Measurements from ENCODE around the gene IRAK1. TPM values are rescaled to one million over a fixed set of nuclear protein-coding genes. Genes with fewer than 3 reads are reported as not detected.
A peak's percentile ranks its signal among the peaks of the same experiment; 100 is the strongest.

The IRAK1 gene
- total and polyA plus RNA-seq, 12 donors: 36.9 to 142 (median 88.8) TPM

DNA sequence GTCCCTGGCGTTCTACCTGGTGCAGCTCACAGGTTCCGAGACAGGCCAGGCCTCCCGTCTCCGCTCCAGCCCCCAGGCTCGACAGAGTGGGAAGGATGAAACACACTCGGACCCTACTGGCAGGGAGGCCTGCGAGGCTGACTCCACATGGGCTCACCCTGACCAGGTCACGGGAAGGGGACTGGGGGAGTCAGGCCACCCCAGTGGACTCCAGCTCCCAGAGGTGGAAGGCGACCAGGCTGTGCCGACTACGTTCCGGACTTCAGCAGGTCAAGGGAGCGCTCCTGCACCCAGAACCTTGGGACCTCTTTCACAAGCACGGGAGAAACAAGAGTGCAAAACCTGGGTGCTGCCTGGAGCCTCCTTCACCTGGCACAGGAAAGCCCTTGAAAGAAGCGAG lies 4.6 kb upstream of the IRAK1 start:
- Histone ChIP-seq H3K27me3 (no peaks in the 10 kb centered on the region), H3K4me1 (replicated peaks in 1 of 2) (peaks cover 6 to 23% of the 10 kb centered on the region in 2 donors), H3K27ac (no peak overlapping the region), H3K9me3 (replicated peaks in 1 of 3) (no peaks in the 10 kb centered on the region), H3K36me3 (replicated peaks in 1 of 2) (no peaks in the 10 kb centered on the region), H3K4me3 (no peak overlapping the region)
- no peak for DNase-seq
- 84 to 93% (median 87%) methylated on average over 10 to 15 of the region's 15 CpGs for WGBS, 4 donors
- intact Hi-C loops (cut with DNase I): no loop called here
- no peak for TF ChIP-seq POLR2A (IDR thresholded peaks at IDR 0.05)
- TF ChIP-seq, protein P1, sequence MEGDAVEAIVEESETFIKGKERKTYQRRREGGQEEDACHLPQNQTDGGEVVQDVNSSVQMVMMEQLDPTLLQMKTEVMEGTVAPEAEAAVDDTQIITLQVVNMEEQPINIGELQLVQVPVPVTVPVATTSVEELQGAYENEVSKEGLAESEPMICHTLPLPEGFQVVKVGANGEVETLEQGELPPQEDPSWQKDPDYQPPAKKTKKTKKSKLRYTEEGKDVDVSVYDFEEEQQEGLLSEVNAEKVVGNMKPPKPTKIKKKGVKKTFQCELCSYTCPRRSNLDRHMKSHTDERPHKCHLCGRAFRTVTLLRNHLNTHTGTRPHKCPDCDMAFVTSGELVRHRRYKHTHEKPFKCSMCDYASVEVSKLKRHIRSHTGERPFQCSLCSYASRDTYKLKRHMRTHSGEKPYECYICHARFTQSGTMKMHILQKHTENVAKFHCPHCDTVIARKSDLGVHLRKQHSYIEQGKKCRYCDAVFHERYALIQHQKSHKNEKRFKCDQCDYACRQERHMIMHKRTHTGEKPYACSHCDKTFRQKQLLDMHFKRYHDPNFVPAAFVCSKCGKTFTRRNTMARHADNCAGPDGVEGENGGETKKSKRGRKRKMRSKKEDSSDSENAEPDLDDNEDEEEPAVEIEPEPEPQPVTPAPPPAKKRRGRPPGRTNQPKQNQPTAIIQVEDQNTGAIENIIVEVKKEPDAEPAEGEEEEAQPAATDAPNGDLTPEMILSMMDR (IDR thresholded peaks at IDR 0.05): no peak

DNA sequence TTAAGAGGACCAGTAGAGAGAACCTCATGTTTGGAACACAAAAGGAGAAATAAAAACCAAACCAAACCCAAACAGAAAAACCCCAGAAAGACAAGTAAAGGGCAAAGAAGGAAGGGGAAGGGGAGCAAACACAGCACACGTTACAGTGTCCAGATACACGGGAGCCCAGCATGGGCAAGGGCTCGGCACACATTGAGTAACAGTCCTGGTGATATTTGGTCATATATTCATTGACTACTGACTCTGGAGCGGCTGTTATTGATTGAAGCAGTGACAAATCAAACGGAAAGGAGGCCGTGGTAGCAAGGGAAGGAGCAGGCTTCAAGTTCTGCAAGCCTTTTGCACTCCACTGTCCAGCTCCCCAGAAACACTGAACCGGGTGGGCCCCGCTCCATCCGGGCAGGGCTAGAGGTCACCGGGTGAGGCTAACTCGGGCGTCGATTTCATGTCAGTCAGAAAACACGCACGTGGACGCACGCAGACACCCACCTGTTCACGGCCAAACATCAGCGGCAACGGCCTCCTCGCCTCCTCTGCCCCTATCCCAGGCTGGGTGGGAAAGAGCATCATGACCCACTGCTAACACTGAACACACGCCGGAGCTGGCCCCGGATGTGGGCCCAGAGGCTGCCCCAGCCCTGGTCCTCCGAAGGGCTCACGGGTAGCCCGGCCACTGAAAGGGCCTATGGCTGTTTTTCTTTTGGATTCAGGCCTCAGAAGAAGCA lies 3.7 kb upstream of the IRAK1 start:
- TF ChIP-seq POLR2A (IDR thresholded peaks at IDR 0.05): no peak
- TF ChIP-seq, protein P1 (IDR thresholded peaks at IDR 0.05): no peak
- intact Hi-C loops (cut with DNase I): no loop called here

DNA sequence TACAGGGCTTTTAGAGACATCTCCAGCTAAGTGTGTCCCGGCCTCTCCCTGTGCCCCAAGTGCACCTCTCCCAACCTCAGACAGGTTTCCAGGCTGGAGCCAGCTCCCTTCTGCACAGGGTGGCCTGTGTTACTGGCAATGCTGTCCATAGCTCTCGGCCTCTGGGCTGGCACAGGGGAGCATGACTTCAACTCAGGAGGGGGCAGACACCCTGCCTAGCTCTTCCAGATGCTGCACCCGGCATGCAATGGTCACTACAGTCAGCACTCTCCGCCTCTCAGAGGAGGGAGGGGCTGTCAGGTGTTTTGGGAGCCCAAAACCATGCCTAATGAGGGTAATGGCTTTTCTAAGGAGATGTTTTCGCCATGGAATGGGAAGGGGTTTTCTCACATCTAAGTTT lies 2.4 kb upstream of the IRAK1 start:
- WGBS, 4 donors: 55 to 100% (median 75%) methylated on average over 1 to 5 of the region's 5 CpGs
- Histone ChIP-seq H3K27me3 (peaks cover 4% of the 10 kb centered on the region), H3K4me3 (no peak overlapping the region), H3K36me3 (replicated peaks in 1 of 2) (peaks cover 0 to 4% of the 10 kb centered on the region in 2 donors), H3K4me1 (replicated peaks in 1 of 2) (peaks cover 0 to 20% of the 10 kb centered on the region in 2 donors), H3K27ac (peak overlapping the region in 2 of 5 donors; percentile 38 to 57), H3K9me3 (replicated peaks in 1 of 3) (no peaks in the 10 kb centered on the region)
- intact Hi-C loops (cut with DNase I): no loop called here
- no peak for DNase-seq
- TF ChIP-seq, protein P1 (IDR thresholded peaks at IDR 0.05): no peak
- no peak for TF ChIP-seq POLR2A (IDR thresholded peaks at IDR 0.05)

More for the DNA sequence above, 3.7 kb upstream of the IRAK1 start:
- no peak for DNase-seq
- Histone ChIP-seq H3K9me3 (replicated peaks in 1 of 3) (no peaks in the 10 kb centered on the region), H3K27me3 (no peaks in the 10 kb centered on the region), H3K36me3 (replicated peaks in 1 of 2) (no peaks in the 10 kb centered on the region), H3K27ac (no peak overlapping the region), H3K4me1 (replicated peaks in 1 of 2) (peaks cover 3 to 18% of the 10 kb centered on the region in 2 donors), H3K4me3 (no peak overlapping the region)
- WGBS, 4 donors: 68 to 78% (median 74%) methylated on average over 14 to 27 of the region's 27 CpGs

DNA sequence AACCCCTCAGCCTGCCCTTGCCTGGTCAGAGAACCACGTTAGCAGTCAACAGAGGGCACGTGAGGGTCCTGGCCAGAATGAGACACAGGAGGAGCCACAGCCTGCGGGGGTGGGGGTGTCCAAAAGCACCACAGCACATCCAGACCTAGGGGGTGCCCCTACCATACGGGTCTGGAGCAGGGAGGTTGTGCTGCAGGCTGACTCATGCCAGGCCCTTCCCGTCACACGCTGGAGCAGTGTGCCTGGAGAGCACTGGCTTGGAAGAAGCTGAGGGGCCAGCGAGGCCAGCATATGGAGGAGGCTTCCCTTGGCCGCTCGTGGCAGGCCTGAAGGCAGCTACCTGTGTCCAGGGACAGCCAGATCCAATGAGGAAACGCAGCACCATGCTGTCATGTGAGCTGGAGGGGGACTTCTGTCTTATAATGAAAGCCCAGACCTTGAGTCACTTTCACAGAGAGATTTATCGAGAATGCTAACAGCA lies 1.5 kb upstream of the IRAK1 start:
- intact Hi-C loops (cut with DNase I): no loop called here
- H3K4me1 ChIP-seq (replicated peaks in 1 of 2): peaks cover 0 to 20% of the 10 kb centered on the region in 2 donors

More for the DNA sequence above, 1.5 kb upstream of the IRAK1 start:
- DNase-seq: peak in 6 of 7 donors; percentile 42 to 64 (median 57)
- WGBS, 4 donors: 41 to 67% (median 54%) methylated on average over 2 to 11 of the region's 11 CpGs
- peak overlapping the region; percentile 39 to 97 (median 85) for H3K27ac ChIP-seq
- no peak overlapping the region for H3K4me3 ChIP-seq
- H3K27me3 ChIP-seq: peaks cover 4% of the 10 kb centered on the region
- TF ChIP-seq, protein P1 (IDR thresholded peaks at IDR 0.05): no peak
- peak in 1 of 2 donors; percentile 15 for TF ChIP-seq POLR2A (IDR thresholded peaks at IDR 0.05)
- no peaks in the 10 kb centered on the region for H3K9me3 ChIP-seq (replicated peaks in 1 of 3)
- H3K36me3 ChIP-seq (replicated peaks in 1 of 2): peaks cover 0 to 13% of the 10 kb centered on the region in 2 donors
